GM10847 (cell line): ENCODE measurements around the gene SSNA1.

ENCODE experiments used
- POLR2A ChIP-seq: IDR thresholded peaks from 2 replicates; pipeline ENCODE4 v1.6.1; 2011; ENCODE audit not compliant: insufficient read length; ENCODE audit errors: extremely low read depth

Gene SSNA1

GRCh38 chr9:137194909-137195308, 6.4 kb downstream of the SSNA1 start:
- no peak for TF ChIP-seq POLR2A

- TF ChIP-seq POLR2A = no peak
Observed at GRCh38 chr9:137195525-137196220, 7.2 kb downstream of the SSNA1 start.

- no peak for TF ChIP-seq POLR2A
Observed at GRCh38 chr9:137198051-137198901, 9.8 kb downstream of the SSNA1 start.

GRCh38 chr9:137198902-137199283, 10.4 kb downstream of the SSNA1 start:
- no peak for TF ChIP-seq POLR2A

- no peak for TF ChIP-seq POLR2A
Observed at GRCh38 chr9:137199411-137200121, 11.1 kb downstream of the SSNA1 start.

GRCh38 chr9:137200311-137201204, 12.1 kb downstream of the SSNA1 start, which contains the start of gene TPRN:
TSS of gene TPRN (minus strand) at chr9:137200741. CDS start at chr9:137200711, 30 bp downstream.
- TF ChIP-seq POLR2A = peak; percentile 90

- TF ChIP-seq POLR2A = no peak
Observed at GRCh38 chr9:137201205-137201868, 12.9 kb downstream of the SSNA1 start.

GRCh38 chr9:137202966-137203365, 14.5 kb downstream of the SSNA1 start:
- TF ChIP-seq POLR2A = no peak

- no peak for TF ChIP-seq POLR2A
Observed at GRCh38 chr9:137204731-137205125, 16.3 kb downstream of the SSNA1 start.

- TF ChIP-seq POLR2A = peak; percentile 90
Observed at GRCh38 chr9:137205126-137206069, 16.9 kb downstream of the SSNA1 start, which contains the start of the genes NDOR1 and TMEM203. TSS of gene NDOR1 (plus strand) at chr9:137205700. CDS start at chr9:137205778, 78 bp downstream. TSS of gene TMEM203 (minus strand) at chr9:137205648. CDS start at chr9:137205414, 234 bp downstream.

- TF ChIP-seq POLR2A = no peak
Observed at GRCh38 chr9:137206602-137207001, 18.1 kb downstream of the SSNA1 start.

GRCh38 chr9:137211532-137211931, 23.1 kb downstream of the SSNA1 start:
- no peak for TF ChIP-seq POLR2A

- no peak for TF ChIP-seq POLR2A
Observed at GRCh38 chr9:137212520-137212919, 24.0 kb downstream of the SSNA1 start.
